ENCODE data around the gene ZBTB7B. TPM values are rescaled to one million over a fixed set of nuclear protein-coding genes. Genes with fewer than 3 reads are reported as not detected.
"Not testable (repeated sequence)": the region's sequence is repeated elsewhere in the genome, so short reads cannot be mapped to it uniquely, and the experiment has no call there.

The ZBTB7B gene
- total RNA-seq, 2 donors from 2014 or later, result 30.1 to 34.3 TPM

DNA sequence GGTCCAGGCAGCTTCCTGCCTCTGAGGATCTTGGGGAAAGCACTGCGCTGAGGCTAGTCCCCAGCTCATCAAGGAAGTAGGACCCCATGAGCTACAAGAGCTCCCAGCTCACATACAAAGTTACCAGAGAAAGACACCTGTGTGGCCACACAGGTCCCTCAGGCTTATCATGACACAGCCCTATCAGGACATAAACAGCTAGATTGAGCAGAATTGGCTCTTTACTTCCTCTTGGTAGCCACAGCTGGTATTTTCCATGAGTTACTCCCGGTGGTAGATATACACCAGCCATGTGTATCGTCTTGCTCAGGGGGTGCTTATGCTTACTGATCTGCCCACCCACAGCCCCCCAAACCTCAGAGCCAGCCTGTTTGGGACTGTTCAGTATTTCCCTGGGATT is 8.0 kb upstream of the ZBTB7B start:
- Histone ChIP-seq H3K27me3 (no peaks in the 10 kb centered on the region), H3K9me3 (no peaks in the 10 kb centered on the region), H3K27ac (peak overlapping the region in 2 of 4 donors; percentile 8 to 13), H3K4me3 (no peak overlapping the region), H3K36me3 (replicated peaks in 1 of 2; ENCODE audit: insufficient read depth in 1 of 2, low read depth in 2 of 2) (no peaks in the 10 kb centered on the region), H3K4me1 (peaks cover 27% of the 10 kb centered on the region)
- WGBS, 2 donors, result 39 to 45% methylated on average over 3 of the region's 3 CpGs
- ATAC-seq (no peak), DNase-seq (no peak)
- no peak for TF ChIP-seq POLR2A (IDR thresholded peaks at IDR 0.05)
- TF ChIP-seq, protein P1, sequence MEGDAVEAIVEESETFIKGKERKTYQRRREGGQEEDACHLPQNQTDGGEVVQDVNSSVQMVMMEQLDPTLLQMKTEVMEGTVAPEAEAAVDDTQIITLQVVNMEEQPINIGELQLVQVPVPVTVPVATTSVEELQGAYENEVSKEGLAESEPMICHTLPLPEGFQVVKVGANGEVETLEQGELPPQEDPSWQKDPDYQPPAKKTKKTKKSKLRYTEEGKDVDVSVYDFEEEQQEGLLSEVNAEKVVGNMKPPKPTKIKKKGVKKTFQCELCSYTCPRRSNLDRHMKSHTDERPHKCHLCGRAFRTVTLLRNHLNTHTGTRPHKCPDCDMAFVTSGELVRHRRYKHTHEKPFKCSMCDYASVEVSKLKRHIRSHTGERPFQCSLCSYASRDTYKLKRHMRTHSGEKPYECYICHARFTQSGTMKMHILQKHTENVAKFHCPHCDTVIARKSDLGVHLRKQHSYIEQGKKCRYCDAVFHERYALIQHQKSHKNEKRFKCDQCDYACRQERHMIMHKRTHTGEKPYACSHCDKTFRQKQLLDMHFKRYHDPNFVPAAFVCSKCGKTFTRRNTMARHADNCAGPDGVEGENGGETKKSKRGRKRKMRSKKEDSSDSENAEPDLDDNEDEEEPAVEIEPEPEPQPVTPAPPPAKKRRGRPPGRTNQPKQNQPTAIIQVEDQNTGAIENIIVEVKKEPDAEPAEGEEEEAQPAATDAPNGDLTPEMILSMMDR (IDR thresholded peaks at IDR 0.05), result no peak
- intact Hi-C loops (cut with DNase I), result no loop called here

DNA sequence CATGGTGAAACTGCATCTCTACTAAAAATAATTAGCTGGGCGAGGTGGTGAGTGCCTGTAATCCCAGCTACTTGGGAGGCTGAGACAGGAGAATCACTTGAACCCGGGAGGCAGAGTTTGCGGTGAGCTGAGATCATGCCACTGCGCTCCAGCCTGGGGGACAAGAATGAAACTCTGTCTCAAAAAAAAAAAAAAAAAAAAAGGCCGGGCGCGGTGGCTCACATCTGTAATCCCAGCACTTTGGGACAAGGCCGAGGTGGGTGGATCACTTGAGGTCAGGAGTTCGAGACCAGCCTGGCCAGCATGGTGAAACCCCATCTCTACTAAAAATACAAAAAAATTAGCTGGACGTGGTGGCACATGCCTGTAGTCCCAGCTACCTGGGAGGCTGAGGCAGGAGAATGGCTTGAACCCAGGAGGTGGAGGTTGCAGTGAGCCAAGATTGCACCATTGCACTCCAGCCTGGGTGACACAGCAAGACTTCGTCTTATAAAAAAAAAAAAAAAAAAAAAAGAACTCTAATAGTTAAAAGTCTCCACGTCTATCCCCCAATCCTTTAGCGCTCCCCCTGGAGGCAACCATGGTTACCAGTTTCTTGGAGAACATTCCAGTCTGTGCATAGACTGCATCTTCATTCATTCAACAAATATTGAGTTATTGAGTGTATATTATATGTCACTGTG is 7.2 kb upstream of the ZBTB7B start:
- Histone ChIP-seq H3K27ac (peak overlapping the region in 1 of 4 donors; percentile 8), H3K4me1 (peaks cover 34% of the 10 kb centered on the region)
- intact Hi-C loops (cut with DNase I); H3K4me3 ChIP-seq; H3K27me3 ChIP-seq; H3K9me3 ChIP-seq; H3K36me3 ChIP-seq (replicated peaks in 1 of 2; ENCODE audit: insufficient read depth in 1 of 2, low read depth in 2 of 2): not testable (repeated sequence)
- TF ChIP-seq, protein P1 (IDR thresholded peaks at IDR 0.05), result peak in 5 of 7 experiments; percentile 19 to 51 (median 42)
- DNase-seq (peak; percentile 70 to 75 (median 73)), ATAC-seq (peak; percentile 25)
- WGBS, 2 donors, result 50 to 58% methylated on average over 13 of the region's 13 CpGs

DNA sequence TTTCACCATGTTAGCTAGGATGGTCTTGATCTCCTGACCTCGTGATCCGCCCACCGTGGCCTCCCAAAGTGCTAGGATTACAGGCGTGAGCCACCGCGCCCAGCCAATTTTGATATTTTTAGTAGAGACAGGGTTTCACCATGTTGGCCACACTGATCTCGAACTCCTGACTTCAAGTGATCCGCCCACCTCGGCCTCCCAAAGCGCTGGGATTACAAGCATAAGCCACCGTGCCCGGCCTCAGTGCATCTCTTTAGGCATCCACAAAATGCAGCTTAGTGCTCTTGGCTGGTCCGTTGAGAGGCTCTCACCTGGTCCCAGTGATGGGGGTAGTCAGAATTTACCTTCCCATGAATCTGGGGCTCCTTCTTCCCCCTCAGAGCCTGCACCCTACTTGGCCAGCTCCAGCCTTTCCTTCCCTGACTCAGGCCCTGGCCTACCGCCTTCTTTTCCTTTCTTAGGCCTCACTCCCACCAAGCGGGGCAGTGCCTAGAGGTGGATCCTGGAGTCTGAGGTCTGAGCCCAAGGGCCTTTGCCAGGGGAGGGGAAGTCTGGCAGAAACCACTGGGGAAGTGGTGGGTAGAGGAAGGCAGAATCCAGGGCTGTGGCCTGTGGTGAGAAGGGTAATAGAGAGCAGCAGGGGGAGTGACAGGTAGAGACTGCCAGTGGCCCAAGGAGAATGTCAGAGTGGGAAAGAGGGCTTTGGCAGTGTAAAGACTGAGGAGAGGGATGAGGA is 5.5 kb upstream of the ZBTB7B start:
- TF ChIP-seq POLR2A (IDR thresholded peaks at IDR 0.05), result no peak
- TF ChIP-seq, protein P1 (IDR thresholded peaks at IDR 0.05), result no peak
- 80 to 83% methylated on average over 15 of the region's 15 CpGs for WGBS, 2 donors
- no peak for ATAC-seq

DNA sequence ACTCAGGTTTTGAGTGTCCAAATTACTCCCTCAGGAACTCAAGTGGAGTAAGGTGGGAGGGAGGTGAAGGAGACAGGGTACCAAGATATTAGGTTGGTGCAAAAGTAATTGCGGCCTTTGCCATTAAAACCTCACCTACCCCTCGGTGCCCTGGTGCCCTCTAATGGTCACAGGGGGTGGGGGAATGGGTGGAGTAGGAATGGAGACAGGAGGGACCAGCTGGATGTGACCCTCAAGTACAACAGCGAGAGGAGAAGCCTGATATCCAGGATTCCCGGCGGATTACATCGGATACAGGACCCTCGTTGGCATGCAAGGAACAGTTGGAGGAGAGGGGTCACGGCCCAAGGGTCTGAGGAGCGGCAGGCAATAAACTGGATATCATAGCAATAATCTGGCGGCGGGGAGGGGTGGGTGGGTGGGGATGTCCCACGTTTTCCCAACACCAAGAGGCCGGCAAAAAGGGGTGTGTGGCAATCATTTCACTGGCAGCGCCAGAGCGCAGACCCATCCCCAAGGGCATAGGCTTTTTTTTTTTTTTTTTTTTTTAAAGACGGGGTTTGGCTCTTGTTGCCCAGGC is 4.3 kb upstream of the ZBTB7B start:
- no peaks in the 10 kb centered on the region for H3K27me3 ChIP-seq
- no peaks in the 10 kb centered on the region for H3K36me3 ChIP-seq (replicated peaks in 1 of 2; ENCODE audit: insufficient read depth in 1 of 2, low read depth in 2 of 2)
- H3K9me3 ChIP-seq, result no peaks in the 10 kb centered on the region
- no peak overlapping the region for H3K27ac ChIP-seq
- TF ChIP-seq, protein P1 (IDR thresholded peaks at IDR 0.05), result peak in 1 of 7 experiments; percentile 18
- no peak for TF ChIP-seq POLR2A (IDR thresholded peaks at IDR 0.05)
- intact Hi-C loops (cut with DNase I), result no loop called here
- 63 to 68% methylated on average over 15 to 16 of the region's 16 CpGs for WGBS, 2 donors
- no peak for DNase-seq
- no peak for ATAC-seq
- peaks cover 34% of the 10 kb centered on the region for H3K4me1 ChIP-seq
- H3K4me3 ChIP-seq, result no peak overlapping the region

More for the DNA sequence above, 5.5 kb upstream of the ZBTB7B start:
- Histone ChIP-seq H3K4me3 (no peak overlapping the region), H3K9me3 (no peaks in the 10 kb centered on the region), H3K4me1 (peaks cover 34% of the 10 kb centered on the region), H3K27ac (no peak overlapping the region), H3K36me3 (replicated peaks in 1 of 2; ENCODE audit: insufficient read depth in 1 of 2, low read depth in 2 of 2) (no peaks in the 10 kb centered on the region), H3K27me3 (no peaks in the 10 kb centered on the region)
- DNase-seq, result no peak
- intact Hi-C loops (cut with DNase I), result no loop called here

All from body of pancreas (tissue), 4 donors.